Activated gamma-delta T cell treated with anti-CD3 and anti-CD28 coated beads, Interleukin-2, amount 50 U/mL, for 16 hours (primary cell): ENCODE measurements around the gene SPATA9.
"Not testable (repeated sequence)": the region's sequence is repeated elsewhere in the genome, so short reads cannot be mapped to it uniquely, and the experiment has no call there.

Source experiments
- DNase-seq: peaks from one replicate; pipeline ENCODE4 v3.0.0-alpha.2; 2020; ENCODE audit warnings: low read depth

Gene SPATA9

GRCh38 chr5:95684361-95684760 lies 1.6 kb upstream of the SPATA9 start:
- DNase-seq: no peak

DNA sequence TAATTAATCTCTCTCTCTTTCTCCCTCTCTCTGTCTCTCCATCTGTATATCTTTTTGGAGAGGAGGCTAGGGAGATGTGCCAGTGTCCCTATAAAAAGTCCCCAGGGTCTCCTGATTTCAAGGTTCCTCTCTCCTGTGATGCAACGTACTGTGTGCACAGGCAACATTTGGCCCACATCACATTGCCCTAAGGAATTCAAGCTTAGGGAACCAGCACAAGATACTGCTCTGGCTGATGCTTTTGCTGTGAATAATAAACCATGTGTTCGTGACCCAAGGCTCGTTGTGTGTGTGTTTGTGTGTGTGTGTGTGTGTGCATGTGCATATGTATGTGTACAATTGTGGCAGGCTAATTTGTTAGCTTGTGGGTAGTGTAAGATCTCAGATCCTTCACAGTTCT lies 9.7 kb downstream of the SPATA9 start:
- no peak for DNase-seq

DNA sequence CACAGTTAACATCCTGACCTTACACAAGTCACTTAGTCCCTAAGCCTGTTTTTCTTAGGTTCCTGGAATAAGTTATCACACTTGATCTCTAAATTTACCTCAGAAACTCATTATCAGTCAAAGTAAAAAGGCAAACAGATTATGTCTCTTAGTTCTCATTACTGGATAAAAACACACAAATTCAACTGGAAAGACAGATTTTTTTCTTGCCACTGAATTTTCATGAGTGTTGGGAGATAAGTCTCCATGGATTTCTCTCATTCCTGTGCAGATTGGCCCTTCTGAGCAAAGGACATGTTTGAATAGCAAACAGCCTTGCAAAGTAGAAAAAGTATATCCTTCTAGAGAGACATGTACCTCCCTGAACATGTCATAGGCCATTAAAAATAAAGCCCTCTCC lies 10.2 kb downstream of the SPATA9 start:
- DNase-seq: no peak

GRCh38 chr5:95671826-95672225 lies 11.0 kb downstream of the SPATA9 start:
- DNase-seq: no peak

GRCh38 chr5:95670568-95670967 lies 12.2 kb downstream of the SPATA9 start:
- no peak for DNase-seq

- DNase-seq: no peak
Observed at GRCh38 chr5:95669985-95670384, 12.8 kb downstream of the SPATA9 start.

GRCh38 chr5:95669540-95669939 lies 13.3 kb downstream of the SPATA9 start:
- no peak for DNase-seq

- no peak for DNase-seq
Observed at GRCh38 chr5:95668728-95669127, 14.1 kb downstream of the SPATA9 start.

DNA sequence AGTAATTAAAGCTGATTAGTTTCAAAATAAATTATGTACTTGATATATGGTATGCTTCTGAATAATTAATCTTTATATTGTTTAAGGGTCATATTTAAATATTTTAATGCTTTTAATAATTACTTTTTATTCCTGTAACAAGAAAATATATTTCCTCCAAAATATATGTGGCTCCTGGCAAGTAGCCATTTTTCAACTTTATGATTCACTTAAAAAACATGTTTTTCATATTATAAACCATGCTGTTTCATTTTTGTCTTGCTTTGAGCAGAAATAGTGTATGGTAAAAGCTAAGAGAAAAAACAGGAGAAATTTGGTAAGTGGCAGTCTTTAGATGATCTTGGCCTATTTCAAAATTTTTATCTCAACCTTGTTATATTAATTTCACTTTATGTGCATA lies 14.6 kb downstream of the SPATA9 start:
- DNase-seq: no peak

DNA sequence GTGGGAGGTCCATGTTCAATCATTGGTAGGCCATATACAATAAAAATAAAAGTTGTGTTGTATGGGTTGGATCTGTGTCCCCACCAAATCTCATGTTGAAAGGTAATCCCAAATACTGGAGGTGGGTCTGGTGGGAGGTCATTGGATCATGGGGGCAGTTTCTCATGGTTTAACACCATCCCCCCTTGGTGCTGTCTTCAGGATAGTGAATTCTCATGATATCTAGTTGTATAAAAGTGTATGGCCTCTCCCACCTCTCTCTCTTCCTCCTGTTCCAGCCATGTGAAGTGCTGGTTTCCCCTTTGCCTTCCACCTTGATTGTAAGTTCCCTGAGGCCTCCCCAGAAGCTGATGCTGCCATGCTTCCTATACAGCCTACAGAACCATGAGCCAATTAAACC lies 15.1 kb downstream of the SPATA9 start:
- no peak for DNase-seq

DNA sequence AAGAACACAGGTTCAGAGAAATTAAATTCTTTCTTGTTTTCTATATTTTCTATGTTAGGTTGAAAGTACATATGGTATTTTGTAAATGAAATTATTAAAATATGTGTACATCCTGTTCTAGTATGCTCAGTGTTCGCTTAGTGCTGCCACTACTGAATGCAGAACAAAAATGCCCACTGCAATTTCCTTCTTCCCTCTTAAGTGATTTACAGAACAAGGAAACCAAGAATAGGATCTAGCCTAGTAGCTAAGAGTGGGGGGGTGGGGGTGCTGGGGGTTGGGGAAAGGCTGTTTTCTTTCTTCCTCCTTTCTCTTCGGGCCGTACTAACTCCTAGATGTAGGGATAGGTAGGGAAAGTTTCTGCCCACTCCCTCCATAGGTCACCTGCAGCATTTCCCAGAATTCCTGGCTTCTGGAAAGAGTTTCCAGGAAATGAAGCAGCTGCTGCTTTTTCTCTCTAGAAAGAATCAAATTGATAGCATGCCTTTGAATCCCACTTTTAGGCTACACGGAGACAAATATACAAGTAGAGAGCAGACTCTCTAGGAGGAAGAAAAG lies 15.7 kb downstream of the SPATA9 start:
- no peak for DNase-seq

DNA sequence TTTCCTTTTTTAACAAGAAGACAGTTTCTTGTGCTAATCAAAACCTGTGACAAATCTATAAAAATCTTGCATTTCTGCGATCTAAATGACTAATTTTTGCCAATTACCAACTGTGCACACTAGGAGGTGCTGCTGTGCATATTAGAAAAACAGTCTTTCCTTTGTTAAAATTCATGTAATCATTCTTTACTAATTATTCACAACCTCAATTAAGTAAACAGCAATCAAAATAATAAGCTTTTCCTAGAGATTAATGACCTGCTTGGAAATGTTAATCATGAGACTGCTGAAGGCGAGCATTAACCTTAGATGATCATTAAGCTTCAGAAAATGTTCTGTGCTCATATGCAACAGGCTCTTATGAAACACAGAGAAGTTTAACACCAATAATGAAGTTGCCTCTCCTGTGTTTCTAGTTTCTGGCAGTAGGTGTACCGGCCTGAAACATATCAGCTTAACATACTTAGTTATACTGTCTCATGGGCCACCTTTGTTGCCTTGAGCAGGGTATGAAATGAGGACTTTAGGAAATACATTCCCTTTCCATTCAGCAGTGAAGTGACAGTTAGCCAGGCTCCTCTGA lies 18.5 kb downstream of the SPATA9 start:
- DNase-seq: no peak

- no peak for DNase-seq
Observed at GRCh38 chr5:95662946-95663345, 19.8 kb downstream of the SPATA9 start.

DNA sequence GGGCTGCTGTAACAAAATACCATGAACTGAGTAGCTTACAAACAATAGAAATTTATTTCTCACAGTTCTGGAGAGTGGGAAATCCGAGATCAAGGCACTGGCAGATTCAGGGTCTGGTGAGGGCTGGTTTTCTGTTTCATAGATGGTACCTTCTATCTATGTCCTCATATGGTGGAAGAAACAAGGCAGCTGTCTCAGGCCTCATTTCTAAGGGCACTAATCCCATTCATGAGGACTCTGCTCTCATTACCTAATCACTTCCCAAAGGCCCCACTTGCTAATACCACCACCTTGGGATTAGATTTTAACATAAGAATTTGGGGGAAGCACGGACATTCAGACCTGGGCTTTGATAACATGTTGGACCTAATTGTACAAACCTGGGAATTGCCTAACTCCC lies 22.7 kb downstream of the SPATA9 start:
- no peak for DNase-seq

GRCh38 chr5:95655575-95655974 lies 27.2 kb downstream of the SPATA9 start:
- DNase-seq: no peak

DNA sequence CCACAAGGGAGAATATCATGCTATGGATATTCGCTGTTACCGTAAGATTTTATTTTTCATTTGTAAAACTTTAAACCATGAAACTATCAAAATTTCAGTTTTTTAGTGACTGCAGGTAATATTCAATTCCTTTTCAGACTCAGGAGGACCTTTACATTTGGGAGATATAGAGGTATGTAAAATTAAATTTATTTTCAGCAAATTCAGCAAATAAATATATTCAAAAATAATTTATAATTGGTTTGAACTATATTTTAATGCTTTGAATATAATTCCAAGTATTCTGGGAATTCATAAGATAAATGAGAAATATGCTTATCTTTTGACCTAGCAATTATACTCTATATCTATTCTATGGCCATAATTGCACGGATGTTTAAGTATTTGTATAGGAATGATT lies 28.6 kb downstream of the SPATA9 start:
- DNase-seq: no peak

DNA sequence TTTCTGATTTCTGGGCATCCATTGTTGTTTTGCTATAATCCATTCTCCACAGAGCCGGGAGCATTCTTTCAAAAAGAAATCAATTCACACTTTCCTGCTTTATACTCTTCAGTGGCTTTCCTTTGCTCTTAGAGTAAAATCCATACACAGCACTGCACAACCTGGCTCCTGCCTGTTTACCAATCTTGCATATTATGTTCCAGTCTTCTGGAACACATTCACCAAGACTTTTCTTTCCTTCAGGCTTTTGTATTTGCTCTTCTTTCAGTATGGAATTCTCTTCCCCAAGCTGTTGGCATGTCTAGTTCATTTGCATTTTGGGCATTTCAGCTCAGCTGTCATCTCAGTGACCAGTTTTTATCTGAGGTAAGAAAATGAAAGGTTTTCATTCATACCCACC lies 29.9 kb downstream of the SPATA9 start:
- no peak for DNase-seq

DNA sequence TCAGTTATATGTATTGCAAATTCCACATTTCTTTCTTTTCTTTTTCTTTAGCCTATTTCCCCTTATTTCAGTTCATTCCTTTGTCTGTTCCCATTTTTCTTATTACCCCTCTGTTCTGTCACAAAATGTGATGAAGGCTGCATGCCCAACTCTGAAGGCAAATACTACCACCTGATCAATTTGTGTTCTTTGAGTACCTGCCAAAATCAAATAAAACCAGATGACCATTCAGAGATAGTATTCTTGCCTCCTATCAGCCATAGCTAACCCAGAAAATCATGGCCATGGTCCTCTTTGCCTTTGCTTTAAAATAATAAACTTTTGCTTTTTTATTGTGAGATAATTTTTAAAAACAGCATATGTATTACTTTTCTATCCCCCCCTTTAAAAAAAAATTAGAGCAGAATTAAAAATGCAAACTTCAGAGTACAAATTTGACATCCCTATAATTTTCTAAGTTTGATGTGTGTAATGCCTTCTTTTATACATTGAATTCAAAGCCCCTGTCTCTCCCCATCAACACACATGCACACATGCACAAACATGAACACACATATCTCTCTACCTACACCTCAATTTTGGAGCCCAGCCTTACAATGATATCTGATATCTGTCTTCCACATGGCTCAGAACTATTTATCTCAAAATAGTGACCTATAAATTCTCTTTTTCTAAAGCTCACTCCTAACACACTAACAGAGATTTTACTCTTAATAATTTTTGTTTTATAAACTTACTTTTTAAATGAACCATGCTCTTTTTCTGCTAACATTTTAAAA lies 32.8 kb downstream of the SPATA9 start:
- no peak for DNase-seq

DNA sequence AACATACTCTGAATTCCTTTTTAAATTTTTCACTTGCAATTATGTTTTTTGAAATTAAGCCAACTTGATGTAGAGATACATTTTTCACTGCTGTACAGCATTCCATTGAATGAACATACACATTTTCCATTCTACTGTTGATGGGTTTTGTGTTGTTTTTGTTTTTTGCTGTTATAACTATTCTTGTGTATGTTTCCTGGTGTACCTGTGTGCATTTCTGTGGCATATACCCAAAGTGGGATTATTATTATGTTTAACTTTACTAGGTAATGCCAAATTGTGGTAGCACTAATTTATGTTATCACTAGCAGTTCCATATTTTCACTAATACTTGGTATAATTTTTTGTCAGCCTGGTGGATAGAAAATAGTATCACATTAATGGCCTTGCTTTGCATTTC lies 33.5 kb downstream of the SPATA9 start:
- DNase-seq: no peak

DNA sequence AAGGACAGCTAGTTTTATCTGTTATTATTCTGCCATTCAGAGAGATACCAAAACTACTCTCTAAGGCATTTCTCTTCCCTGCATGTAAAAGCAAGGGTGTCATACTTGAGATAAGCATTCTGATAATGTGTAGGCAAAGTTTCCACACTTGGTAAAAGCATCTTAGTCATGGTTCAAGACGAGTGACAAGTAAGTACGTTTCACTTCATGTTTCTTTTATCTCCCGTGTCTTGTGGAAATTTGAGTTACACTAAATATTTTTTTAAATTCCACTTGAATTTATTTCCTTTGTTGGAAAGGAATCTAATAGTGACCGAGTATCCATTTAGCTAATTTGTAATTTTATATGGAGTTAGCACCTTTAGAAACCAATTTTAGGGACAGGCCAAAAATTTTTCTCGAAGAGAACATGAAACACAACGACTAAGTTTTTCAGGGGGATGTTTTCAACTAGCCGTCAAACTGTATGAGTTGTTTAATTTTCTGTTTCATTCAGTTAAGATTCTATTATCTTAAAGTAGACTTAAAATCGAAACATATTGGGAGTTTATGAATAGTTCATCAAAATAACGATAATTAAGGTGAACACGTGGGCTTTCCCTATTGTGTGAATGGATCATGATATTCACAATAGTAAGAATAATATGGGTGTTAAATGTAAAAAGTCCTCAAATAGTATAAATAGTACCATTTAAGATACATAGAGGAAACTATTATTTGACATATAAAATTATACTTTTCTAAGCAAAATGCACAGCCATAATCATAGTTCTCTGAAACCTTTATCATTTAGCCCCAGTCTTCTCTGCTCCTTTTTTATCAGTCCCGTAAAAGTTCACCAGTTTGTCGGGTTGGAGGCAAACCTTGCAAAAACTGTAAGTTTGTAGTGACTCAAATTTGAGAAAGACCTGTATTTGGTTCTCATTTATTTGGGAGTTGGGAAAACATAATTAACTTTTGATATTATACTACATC lies 34.6 kb downstream of the SPATA9 start:
- DNase-seq: no peak

- peak; percentile 88 for DNase-seq
Observed at GRCh38 chr5:95646569-95647431, 36.0 kb downstream of the SPATA9 start, which contains the start of gene RFESD. Gene RFESD (plus strand): TSS chr5:95646777. CDS start chr5:95652272, 5,495 bp downstream.

DNA sequence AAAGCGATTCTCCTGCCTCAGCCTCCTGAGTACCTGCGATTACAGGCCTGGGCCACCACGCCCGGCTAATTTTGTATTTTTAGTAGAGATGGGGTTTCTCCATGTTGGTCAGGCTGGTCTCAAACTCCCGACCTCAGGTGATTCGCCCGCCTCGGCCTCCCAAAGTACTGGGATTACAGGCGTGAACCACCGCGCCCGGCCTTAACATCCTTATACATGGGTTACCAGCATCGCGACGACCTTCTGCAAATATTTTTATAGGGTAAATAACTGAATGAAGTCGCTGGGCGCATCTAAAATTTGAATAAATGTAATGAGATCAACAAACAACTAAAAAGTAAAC lies 36.6 kb downstream of the SPATA9 start:
- DNase-seq: not testable (repeated sequence)
